ENCODE results near the gene TRIOBP. TPM values are rescaled to one million over a fixed set of nuclear protein-coding genes. Genes with fewer than 3 reads are reported as not detected.

TRIOBP gene
- polyA plus RNA-seq, 1 donor from 2014 or later = 16.1 TPM

DNA sequence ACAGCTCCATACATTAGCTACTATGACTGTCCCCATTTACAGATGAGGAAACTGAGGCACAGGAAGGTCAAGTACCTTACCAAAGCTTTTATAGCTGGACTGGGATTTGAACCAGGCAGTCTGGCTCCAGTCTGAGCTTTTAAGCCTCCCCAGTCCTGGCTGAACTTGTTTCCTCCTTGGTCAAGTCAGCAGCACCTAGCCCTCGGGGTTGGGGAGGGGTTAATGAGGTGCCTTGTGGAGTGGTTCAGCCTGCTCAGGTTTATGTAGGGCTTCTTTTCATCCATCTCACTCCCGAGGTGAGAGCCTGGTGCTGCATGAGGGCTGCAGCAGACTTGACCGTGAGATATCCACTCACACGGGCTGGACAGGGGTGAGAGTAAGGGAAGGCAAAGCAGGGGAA is 74.2 kb downstream of the TRIOBP start:
- Mint-ChIP-seq H3K27me3 (no peaks in the 10 kb centered on the region), H3K4me1 (no peaks in the 10 kb centered on the region), H3K36me3 (no peaks in the 10 kb centered on the region), H3K9me3 (no peaks in the 10 kb centered on the region), H3K27ac (no peak overlapping the region), H3K4me3 (no peak overlapping the region)

DNA sequence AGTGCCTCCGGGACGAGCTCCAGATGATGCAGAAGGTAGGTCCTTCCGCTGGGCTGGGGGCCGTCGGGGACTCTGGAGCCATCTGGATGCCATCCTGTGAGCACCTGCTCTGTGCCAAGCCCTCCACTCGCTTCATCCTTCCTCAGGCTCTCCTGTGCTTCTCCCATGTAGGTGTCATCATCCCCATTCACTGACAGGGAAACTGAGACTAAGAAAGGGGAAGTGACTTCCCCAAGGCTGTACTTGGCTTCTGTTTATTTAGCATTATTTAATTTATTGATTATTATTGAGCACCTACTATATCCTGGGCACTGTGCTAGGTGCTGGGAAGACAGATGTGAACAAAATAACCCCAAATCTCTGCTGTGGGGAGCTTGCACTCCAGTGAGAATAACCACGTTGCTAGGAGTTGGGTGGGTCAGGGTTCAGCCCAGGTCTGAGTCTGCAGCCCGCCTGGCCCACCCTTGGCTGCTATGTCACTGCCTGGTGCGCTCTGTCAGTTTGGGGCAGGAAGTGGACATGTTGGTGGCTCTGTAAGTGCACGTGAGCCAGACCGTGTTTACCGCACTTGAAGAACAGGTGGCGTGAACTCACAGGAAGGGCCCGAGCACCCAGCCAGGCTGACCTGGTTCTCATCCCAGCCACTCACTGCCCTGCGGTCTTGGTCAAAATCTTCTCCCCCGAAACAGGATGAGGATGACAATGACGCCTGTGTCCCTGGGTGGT is 75.0 kb downstream of the TRIOBP start:
- no peaks in the 10 kb centered on the region for H3K36me3 Mint-ChIP-seq

DNA sequence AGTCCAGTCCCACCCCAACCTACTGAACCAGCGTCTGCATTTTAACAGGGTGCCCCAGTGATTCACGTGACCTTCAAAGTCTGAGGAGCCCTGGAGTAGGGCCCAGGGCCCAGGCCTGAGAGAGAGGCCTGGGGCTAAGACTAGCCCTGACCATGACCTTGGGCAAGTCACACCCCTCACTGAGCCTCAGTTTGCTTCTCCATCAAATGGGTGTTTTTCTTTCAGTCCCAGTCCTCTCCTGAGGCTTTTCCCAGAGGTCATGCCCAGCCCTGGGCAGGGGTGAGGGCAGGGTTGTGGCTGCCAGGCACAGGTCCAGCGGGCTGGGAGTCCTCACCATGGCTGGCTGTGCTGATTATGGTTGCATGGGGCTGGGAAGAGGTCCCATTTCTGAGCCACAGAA is 77.9 kb downstream of the TRIOBP start:
- Mint-ChIP-seq H3K27me3 (no peaks in the 10 kb centered on the region), H3K36me3 (no peaks in the 10 kb centered on the region), H3K27ac (no peak overlapping the region), H3K4me1 (peaks cover 5 to 10% (median 9%) of the 10 kb centered on the region in 3 donors), H3K9me3 (no peaks in the 10 kb centered on the region), H3K4me3 (no peak overlapping the region)

More for the DNA sequence above, 75.0 kb downstream of the TRIOBP start:
- no peaks in the 10 kb centered on the region for H3K27me3 Mint-ChIP-seq
- no peak overlapping the region for H3K4me3 Mint-ChIP-seq
- H3K9me3 Mint-ChIP-seq = no peaks in the 10 kb centered on the region
- no peak overlapping the region for H3K27ac Mint-ChIP-seq
- peaks cover 0 to 3% (median 1%) of the 10 kb centered on the region in 3 donors for H3K4me1 Mint-ChIP-seq

DNA sequence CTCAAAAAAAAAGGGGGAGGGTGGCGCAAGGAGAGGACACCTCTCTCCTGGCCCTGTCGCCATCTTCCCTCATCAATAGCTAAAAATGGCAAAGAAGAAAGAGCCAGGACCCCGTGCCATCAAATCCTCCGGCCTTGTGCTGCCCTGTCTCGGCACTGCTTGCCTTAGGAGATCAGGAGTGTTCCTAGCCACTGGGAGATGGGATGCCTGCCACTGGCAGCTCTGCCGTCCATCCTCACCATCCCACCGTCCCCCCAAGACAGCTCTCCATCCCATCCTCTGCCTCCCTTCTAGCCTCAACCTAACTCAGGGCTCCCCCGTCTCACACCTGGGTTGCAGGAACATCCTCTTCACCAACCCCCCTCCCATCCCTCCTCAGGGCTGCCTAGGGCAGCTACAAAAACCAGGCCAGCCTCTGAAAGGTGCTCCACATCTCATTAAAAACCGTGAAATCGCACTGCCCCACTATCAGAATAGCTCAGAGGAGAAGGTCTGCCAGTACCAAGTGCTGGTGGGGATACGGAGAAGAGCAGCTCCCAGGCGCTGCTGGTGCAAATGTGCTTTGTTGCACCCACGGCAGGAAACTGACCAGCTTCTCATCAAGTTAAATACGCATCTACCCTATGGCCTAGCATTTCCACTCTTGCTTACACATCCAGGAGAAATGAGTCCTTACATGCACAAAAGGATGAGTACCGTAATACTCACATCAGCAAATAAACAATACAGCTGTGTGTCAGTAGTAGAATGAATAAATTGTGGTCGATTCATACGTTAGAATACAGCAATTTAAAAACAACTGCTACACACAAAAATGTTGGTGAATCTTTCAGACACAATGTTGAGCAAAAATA is 79.2 kb downstream of the TRIOBP start:
- no peaks in the 10 kb centered on the region for H3K9me3 Mint-ChIP-seq
- no peaks in the 10 kb centered on the region for H3K36me3 Mint-ChIP-seq
- no peaks in the 10 kb centered on the region for H3K27me3 Mint-ChIP-seq
- H3K27ac Mint-ChIP-seq = peak overlapping the region in 1 of 3 donors; percentile 29
- peaks cover 5 to 10% (median 9%) of the 10 kb centered on the region in 3 donors for H3K4me1 Mint-ChIP-seq
- no peak overlapping the region for H3K4me3 Mint-ChIP-seq

DNA sequence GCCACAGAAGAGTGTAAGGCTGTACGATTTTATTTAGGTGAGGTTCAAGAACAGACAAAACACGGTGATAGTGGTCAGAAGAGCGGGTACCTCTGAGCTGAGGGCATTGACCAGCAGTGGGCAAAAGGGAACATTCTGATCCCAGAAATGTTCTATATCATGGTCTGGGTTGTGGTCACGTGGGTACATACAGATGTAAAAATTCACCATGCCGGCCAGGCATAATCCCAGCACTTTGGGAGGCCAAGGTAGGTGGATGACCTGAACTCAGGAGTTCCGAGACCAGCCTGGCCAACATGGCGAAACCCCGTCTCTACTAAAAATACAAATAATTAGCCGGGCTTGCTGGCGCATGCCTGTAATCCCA is 79.8 kb downstream of the TRIOBP start:
- no peaks in the 10 kb centered on the region for H3K36me3 Mint-ChIP-seq
- no peaks in the 10 kb centered on the region for H3K9me3 Mint-ChIP-seq
- no peak overlapping the region for H3K4me3 Mint-ChIP-seq
- peaks cover 5 to 10% (median 9%) of the 10 kb centered on the region in 3 donors for H3K4me1 Mint-ChIP-seq
- H3K27me3 Mint-ChIP-seq = no peaks in the 10 kb centered on the region
- no peak overlapping the region for H3K27ac Mint-ChIP-seq

DNA sequence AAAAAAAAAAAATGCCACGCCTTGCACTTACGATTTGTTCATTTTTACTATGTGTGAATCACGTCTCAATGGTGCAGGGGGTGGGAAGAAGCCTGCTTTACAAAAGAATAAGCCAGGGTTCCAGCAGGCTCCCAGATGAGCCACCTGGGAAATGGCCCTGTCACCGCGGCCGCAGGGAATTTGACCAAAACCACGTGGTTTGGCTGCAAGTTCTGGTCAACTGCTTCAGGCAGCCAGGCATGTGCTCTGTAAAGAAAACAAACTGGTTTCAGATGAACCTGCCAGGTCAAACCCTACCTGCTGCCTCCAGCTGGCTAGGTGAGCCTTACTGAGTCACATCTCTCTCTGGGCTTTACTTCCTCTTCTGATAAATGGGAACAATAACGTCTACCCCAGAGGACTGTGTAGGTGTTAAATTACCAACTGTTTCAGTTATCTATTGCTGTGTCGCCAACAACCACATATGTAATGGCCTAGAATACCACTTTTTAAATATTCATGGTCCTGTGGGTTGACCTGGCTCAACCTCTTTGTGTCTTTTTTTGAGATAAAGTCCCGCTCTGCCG is 80.4 kb downstream of the TRIOBP start:
- H3K36me3 Mint-ChIP-seq = peaks cover 1% of the 10 kb centered on the region
- no peaks in the 10 kb centered on the region for H3K9me3 Mint-ChIP-seq
- H3K27ac Mint-ChIP-seq = peak overlapping the region in 2 of 3 donors; percentile 28 to 53
- H3K4me1 Mint-ChIP-seq = peaks cover 5 to 10% (median 9%) of the 10 kb centered on the region in 3 donors
- H3K27me3 Mint-ChIP-seq = no peaks in the 10 kb centered on the region
- H3K4me3 Mint-ChIP-seq = peak overlapping the region in 1 of 4 donors; percentile 3

DNA sequence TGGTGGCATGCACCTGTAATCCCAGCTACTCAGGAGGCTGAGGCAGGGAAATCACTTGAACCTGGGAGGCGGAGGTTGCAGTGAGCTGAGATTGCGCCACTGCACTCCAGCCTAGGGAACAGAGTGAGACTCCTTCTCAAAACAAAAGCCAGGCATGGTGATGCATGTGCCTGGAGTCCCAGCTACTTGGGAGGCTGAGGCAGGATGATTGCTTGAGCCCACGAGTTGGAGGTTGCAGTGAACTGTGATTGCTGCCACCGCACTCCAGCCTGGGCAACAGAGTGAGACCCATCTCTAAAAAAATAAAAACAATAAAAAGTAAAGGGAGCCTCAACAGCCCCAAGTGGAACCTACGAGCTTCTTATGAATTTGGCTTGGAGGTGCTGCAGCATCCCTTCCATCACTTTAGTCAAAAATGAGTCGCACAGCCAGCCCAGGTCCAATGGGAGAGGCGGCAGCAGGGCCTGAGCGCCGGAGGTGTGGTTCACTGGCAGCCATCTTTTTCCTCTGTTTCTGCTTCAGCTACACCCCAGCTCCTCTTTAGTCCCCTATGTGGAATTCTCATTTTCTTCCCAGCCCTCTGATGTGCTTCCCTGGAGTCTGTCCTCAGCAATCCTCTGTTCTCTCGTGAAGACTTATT is 81.6 kb downstream of the TRIOBP start:
- Mint-ChIP-seq H3K9me3 (no peaks in the 10 kb centered on the region), H3K27me3 (no peaks in the 10 kb centered on the region), H3K4me3 (no peak overlapping the region), H3K4me1 (peaks cover 5 to 10% (median 9%) of the 10 kb centered on the region in 3 donors), H3K27ac (no peak overlapping the region), H3K36me3 (peaks cover 1% of the 10 kb centered on the region)

DNA sequence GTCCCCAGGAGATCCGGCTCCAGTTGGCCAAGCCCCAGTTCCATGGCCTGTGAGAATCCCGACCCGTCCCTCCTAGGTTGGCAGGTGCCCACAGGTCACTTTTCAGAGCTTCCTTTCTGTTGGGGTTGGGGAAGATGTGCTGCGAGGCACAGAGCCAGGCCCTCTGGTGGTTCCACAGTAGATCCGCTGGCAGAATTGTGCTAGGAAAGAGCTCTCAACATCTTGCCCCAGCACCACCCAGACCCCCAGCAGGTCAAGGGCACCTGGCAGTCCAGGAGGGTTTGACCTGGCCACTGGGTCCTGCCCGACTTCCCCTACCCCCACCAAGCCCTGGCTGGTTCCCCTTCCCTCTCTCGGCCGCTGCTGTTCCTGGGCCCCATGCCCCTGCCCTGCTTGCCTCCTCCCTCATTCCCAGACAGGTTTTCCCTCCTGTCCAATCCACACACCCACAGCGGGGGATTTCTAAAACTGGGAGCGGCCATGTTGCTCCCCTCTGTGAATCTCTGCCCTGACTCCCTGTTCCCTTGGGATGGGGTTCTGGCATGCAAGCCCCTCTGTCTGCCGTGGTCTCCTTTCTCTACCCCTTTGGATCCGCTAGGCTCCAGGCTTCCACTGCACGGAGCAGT is 84.7 kb downstream of the TRIOBP start:
- H3K27ac Mint-ChIP-seq = peak overlapping the region in 1 of 3 donors; percentile 39
- H3K4me3 Mint-ChIP-seq = no peak overlapping the region
- H3K4me1 Mint-ChIP-seq = peaks cover 11 to 23% (median 16%) of the 10 kb centered on the region in 3 donors
- H3K27me3 Mint-ChIP-seq = peaks cover 5% of the 10 kb centered on the region
- peaks cover 1% of the 10 kb centered on the region for H3K36me3 Mint-ChIP-seq
- H3K9me3 Mint-ChIP-seq = no peaks in the 10 kb centered on the region

DNA sequence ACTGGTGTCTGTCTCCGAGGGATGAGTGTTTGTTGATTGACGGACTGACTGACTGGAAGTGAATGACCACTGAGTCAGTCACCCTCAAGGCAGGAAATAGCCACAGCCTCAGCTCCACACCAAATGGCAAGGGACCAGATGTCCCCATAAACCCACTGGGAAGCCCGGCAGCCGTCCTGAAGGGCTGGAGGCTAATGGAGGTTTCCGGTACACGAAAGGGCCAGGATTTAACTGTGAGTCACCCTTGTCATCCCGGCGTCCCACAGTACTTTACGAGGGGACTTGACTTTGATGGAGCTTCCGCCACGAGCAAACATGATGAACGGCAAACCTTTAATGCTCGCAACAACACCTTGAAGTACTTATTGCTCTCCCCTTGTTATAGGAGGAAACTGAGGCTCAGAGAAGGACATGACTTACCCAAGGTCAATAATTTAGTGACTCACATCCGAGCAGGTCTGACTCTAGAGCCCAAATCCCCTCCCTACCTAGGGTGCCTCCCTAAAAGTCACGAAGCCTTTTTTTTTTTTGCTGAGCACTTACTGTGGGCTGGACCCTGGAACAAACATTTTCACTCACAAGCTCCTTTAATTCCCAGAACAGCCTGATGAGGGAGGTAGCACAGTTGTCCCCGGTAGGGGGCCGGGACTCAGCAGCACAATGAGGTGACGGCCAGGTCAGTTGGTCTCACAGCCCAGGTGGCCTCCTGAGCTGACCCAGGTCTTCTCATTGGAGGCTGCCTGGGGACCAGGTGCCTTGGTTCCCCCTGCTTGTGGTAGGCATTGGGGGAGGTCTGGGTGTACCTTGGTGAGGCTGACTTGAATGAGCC is 85.7 kb downstream of the TRIOBP start:
- Mint-ChIP-seq H3K36me3 (peaks cover 1% of the 10 kb centered on the region), H3K27me3 (peaks cover 5% of the 10 kb centered on the region), H3K4me3 (no peak overlapping the region), H3K9me3 (no peaks in the 10 kb centered on the region), H3K27ac (no peak overlapping the region), H3K4me1 (peaks cover 4 to 13% (median 11%) of the 10 kb centered on the region in 3 donors)

DNA sequence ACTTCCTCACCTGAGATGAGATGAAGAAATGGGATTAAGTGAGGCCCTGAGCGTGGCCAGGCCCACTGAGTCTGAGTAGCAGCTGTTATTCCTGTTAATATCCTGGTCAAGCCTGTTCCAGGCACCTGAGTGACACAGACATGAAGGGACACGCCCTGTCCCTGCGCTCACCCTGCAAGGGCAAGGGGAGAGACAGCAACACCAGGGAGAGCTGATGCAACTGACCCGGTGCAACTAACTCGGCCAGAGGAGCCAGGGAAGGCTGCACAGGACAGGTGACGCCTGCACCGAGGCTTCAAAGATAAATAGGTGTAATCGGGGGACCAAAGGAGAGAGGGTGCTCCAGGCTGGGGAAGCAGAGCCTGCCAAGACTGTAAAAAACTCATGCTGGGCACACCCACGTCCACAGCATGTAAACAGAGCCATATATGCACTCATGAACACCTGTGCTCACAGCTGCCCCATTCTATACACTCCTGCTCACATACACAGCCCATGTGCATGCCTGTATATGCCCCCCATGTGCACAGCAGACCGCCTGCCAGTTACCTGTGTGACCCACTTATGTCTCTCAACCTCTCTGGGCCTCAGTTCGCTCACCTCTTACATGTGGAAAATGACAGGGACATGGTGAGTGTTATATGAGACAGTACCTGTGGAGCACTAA is 88.1 kb downstream of the TRIOBP start:
- Mint-ChIP-seq H3K4me3 (peak overlapping the region in 1 of 4 donors; percentile 61), H3K36me3 (peaks cover 1% of the 10 kb centered on the region), H3K27ac (no peak overlapping the region), H3K4me1 (peaks cover 3 to 13% (median 11%) of the 10 kb centered on the region in 3 donors), H3K27me3 (peaks cover 7% of the 10 kb centered on the region), H3K9me3 (no peaks in the 10 kb centered on the region)

DNA sequence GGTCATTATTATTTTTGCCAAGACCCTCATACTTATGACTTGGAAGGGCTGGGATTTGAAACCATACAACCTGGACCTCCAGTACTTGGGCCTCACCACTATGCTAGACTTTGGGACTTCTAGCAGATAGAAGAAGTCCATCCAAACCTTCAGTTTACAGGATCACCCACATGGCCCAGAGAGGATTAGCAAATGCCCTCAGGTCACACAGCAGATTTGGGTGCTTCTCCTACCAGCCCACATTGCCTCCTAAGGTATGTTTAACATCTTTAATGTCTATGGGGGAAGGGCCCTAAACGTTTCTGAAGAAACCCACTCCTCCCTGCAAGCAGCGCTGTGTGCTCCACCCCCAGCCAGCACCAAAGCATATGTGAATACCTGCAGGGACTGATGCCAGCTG is 93.4 kb downstream of the TRIOBP start:
- no peaks in the 10 kb centered on the region for H3K36me3 Mint-ChIP-seq
- no peak overlapping the region for H3K4me3 Mint-ChIP-seq
- H3K9me3 Mint-ChIP-seq = no peaks in the 10 kb centered on the region
- H3K4me1 Mint-ChIP-seq = peaks cover 0 to under 1% (median 0%) of the 10 kb centered on the region in 3 donors
- no peak overlapping the region for H3K27ac Mint-ChIP-seq
- peaks cover 1% of the 10 kb centered on the region for H3K27me3 Mint-ChIP-seq

DNA sequence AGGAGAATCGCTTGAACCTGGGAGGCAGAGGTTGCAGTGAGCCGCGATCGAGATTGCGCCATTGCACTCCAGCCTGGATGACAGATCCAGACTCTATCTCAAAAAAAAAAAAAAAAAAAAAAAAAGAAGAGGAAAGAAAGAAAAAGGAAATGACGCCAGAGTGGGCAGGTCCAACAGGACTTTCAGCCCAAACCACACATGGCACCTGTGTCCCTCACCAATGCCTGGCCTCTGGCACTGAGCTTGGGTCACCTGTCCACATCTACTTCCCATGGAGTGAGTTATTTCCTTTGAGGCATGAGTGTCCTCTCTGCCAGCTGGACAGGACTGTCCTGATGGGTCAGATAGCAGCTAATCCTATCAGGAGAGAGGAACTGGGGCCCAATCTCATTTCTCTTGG is 95.6 kb downstream of the TRIOBP start:
- H3K9me3 Mint-ChIP-seq = no peaks in the 10 kb centered on the region
- H3K36me3 Mint-ChIP-seq = no peaks in the 10 kb centered on the region
- no peaks in the 10 kb centered on the region for H3K4me1 Mint-ChIP-seq
- H3K27me3 Mint-ChIP-seq = peaks cover 3% of the 10 kb centered on the region
- H3K4me3 Mint-ChIP-seq = no peak overlapping the region
- H3K27ac Mint-ChIP-seq = no peak overlapping the region

DNA sequence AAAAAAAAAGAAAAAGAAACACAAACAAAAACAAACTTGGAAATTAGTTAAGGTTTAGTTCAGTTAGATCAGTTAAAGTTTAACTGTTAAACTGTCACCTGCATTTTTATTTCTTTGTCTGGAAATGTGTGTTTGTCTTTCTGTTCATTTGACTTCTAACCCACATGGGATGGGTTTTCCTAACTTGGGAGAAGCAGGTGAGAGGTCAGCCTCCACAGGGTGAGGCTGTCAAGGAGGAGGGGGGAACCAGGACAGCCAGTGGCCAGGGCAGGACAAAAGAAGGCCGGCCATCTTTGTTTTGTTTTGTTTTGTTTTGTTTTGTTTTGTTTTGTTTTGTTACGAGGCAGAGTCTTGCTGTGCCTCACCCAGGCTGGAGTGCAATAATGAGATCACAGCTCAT is 97.5 kb downstream of the TRIOBP start:
- Mint-ChIP-seq H3K4me1 (peaks cover 0 to 7% (median 4%) of the 10 kb centered on the region in 3 donors), H3K9me3 (no peaks in the 10 kb centered on the region)

More for the DNA sequence above, 97.5 kb downstream of the TRIOBP start:
- Mint-ChIP-seq H3K4me3 (no peak overlapping the region), H3K27me3 (peaks cover 6% of the 10 kb centered on the region), H3K36me3 (no peaks in the 10 kb centered on the region), H3K27ac (no peak overlapping the region)

All from IgD-negative memory B cell (primary cell).